B cell (primary cell): ENCODE results near the gene C3orf85. TPM values are rescaled to one million over a fixed set of nuclear protein-coding genes. Genes with fewer than 3 reads are reported as not detected.

Experiments used
- ATAC-seq: fragments of 200-7000 bp; cut with Tn5 transposase; one replicate; pipeline ENCODE4 v1.10.0; 2021; ENCODE audit warnings: low read depth, mild to moderate bottlenecking, moderate number of reproducible peaks, moderate library complexity
- CTCF ChIA-PET: fragments of 350-600 bp; sonication (Branson Sonifier 250); formaldehyde crosslinking; loops from one replicate; lab custom pipeline; 2021; ENCODE audit warnings: antibody characterized with exemption, inconsistent platforms; lab: Charles Lee
- POLR2A ChIA-PET: fragments of 350-600 bp; sonication (Branson Sonifier 250); formaldehyde crosslinking; loops from one replicate; lab custom pipeline; 2021; ENCODE audit warnings: antibody characterized with exemption; lab: Charles Lee
- DNase-seq: peaks from one replicate; pipeline ENCODE4 v3.0.0; 2013
- H2AFZ ChIP-seq: 2 replicates; pipeline ENCODE4 v1.6.1; 2012; ENCODE audit warnings: mild to moderate bottlenecking, low read depth, low read length; ENCODE audit not compliant: insufficient read depth, poor library complexity, severe bottlenecking
- H3K27ac ChIP-seq, 2 donors: 1 replicate in 1 of 2; 2 replicates in 1 of 2; pipeline ENCODE4 v1.5.1; 2012 to 2013; ENCODE audit warnings: low read length in 2 of 2, mild to moderate bottlenecking in 2 of 2, moderate library complexity in 1 of 2
- H3K27me3 ChIP-seq, 4 experiments: fragments of 200-600 bp in 1 of 4; sonication (generic) in 1 of 4; replicated peaks in 1 of 4; 1 replicate in 2 of 4; 2 replicates in 2 of 4; pipeline versions ENCODE4 v1.6.1 to v1.7.0; 2013 to 2016; ENCODE audit warnings: low read length in 3 of 4, mild to moderate bottlenecking in 2 of 4, mixed read lengths in 1 of 4, moderate library complexity in 1 of 4; ENCODE audit not compliant: insufficient read depth in 4 of 4, control insufficient read depth in 3 of 4; ENCODE audit errors: control extremely low read depth in 1 of 4
- H3K36me3 ChIP-seq, 2 experiments: replicated peaks in 1 of 2; 1 replicate in 1 of 2; 2 replicates in 1 of 2; pipeline versions ENCODE4 v1.6.1 to v1.7.1; 2013; ENCODE audit warnings: low read length in 1 of 2; ENCODE audit not compliant: insufficient read depth in 2 of 2, control insufficient read depth in 1 of 2; ENCODE audit errors: control extremely low read depth in 1 of 2, extremely low read depth in 1 of 2
- H3K4me1 ChIP-seq, 2 donors: fragments of 200-600 bp in 1 of 2; sonication (generic) in 1 of 2; 1 replicate in 1 of 2; 2 replicates in 1 of 2; pipeline versions ENCODE4 v1.5.1 to v1.6.1; 2013 to 2017; ENCODE audit warnings: low read length in 2 of 2; ENCODE audit not compliant: control insufficient read depth in 2 of 2, insufficient read depth in 2 of 2
- H3K4me2 ChIP-seq: replicated peaks from 2 replicates; pipeline ENCODE3; 2012; ENCODE audit warnings: mild to moderate bottlenecking, low read depth, low read length; ENCODE audit not compliant: poor library complexity, severe bottlenecking
- H3K4me3 ChIP-seq, 5 experiments: fragments of 200-600 bp in 1 of 5; sonication (generic) in 1 of 5; 1 replicate in 3 of 5; 2 replicates in 2 of 5; pipeline versions ENCODE4 v1.5.1 to v1.7.0; 2011 to 2016; ENCODE audit warnings: low read length in 4 of 5, mild to moderate bottlenecking in 4 of 5, low read depth in 2 of 5, control low read depth in 1 of 5, moderate library complexity in 1 of 5; ENCODE audit not compliant: insufficient read depth in 1 of 5; ENCODE audit errors: control extremely low read depth in 1 of 5, extremely low read depth in 1 of 5
- H3K79me2 ChIP-seq: fragments of 200-600 bp; sonication (generic); one replicate; pipeline ENCODE4 v1.6.0; 2016; ENCODE audit warnings: low read length; ENCODE audit not compliant: control insufficient read depth, insufficient read depth
- H3K9ac ChIP-seq: fragments of 200-600 bp; sonication (generic); 2 replicates; pipeline ENCODE4 v1.6.1; 2017; ENCODE audit warnings: mild to moderate bottlenecking, low read length, moderate library complexity
- H3K9me3 ChIP-seq, 3 donors: one replicate each; pipeline versions ENCODE4 v1.6.1 to v1.7.1; 2013; ENCODE audit warnings: low read length in 2 of 3; ENCODE audit not compliant: control insufficient read depth in 2 of 3, insufficient read depth in 1 of 3; ENCODE audit errors: control extremely low read depth in 1 of 3
- H4K20me1 ChIP-seq: 2 replicates; pipeline ENCODE4 v1.6.0; 2012; ENCODE audit warnings: mild to moderate bottlenecking, low read length; ENCODE audit not compliant: insufficient read depth, control insufficient read depth, poor library complexity, severe bottlenecking
- H3K27ac Mint-ChIP-seq: one replicate; pipeline ENCODE4 v1.8.0; 2021; ENCODE audit warnings: mixed read lengths
- H3K27me3 Mint-ChIP-seq: one replicate; pipeline ENCODE4 v1.8.0; 2021; ENCODE audit warnings: mixed read lengths
- H3K4me1 Mint-ChIP-seq: one replicate; pipeline ENCODE4 v1.8.0; 2021; ENCODE audit warnings: mixed read lengths
- H3K4me3 Mint-ChIP-seq: one replicate; pipeline ENCODE4 v1.8.0; 2021; ENCODE audit warnings: mixed read lengths
- H3K9me3 Mint-ChIP-seq: one replicate; pipeline ENCODE4 v1.8.0; 2022; ENCODE audit warnings: mixed read lengths; ENCODE audit not compliant: insufficient read depth
- CTCF ChIP-seq: fragments of 200-600 bp; IDR thresholded peaks from one replicate; pipeline ENCODE4 v1.8.0; 2022; ENCODE audit warnings: antibody characterized with exemption, mild to moderate bottlenecking
- EZH2 ChIP-seq: IDR thresholded peaks from 2 replicates; pipeline ENCODE4 v1.6.1; 2012; ENCODE audit warnings: borderline replicate concordance, low read depth, mild to moderate bottlenecking, moderate library complexity, low read length; ENCODE audit not compliant: insufficient read depth, poor library complexity, severe bottlenecking
- WGBS: methylation state at CpG from one replicate; pipeline ENCODE4 v1.1.5; 2013; ENCODE audit warnings: missing lambda C conversion rate; ENCODE audit not compliant: insufficient coverage; 5-methylcytosine and 5-hydroxymethylcytosine counted together
- intact Hi-C: fragments of 100-400 bp; cut with micrococcal nuclease; formaldehyde crosslinking; loops from one replicate; pipeline ENCODE4 v1.10.0; 2022
- polyA plus RNA-seq: library from polyadenylated mRNA; depleted of rRNA; stranded (reverse); fragments of >200 nt; gene quantifications from 2 replicates; pipeline ENCODE4 v1.2.3, GENCODE V29; 2012
- total RNA-seq, 2 donors: library from RNA; stranded (reverse); fragments of 120-200 nt in 1 of 2; gene quantifications; 1 replicate in 1 of 2; 2 replicates in 1 of 2; pipeline versions ENCODE4 v1.2.3 to v1.2.4, GENCODE V29; 2013 to 2022

Gene C3orf85
- total and polyA plus RNA-seq, 2 donors (not counting 1 experiment from before 2014, with no cell fraction given): not detected

- Histone ChIP-seq H3K79me2 (no peaks in the 10 kb centered on the region), H4K20me1 (no peaks in the 10 kb centered on the region), H2AFZ (no peak overlapping the region), H3K9ac (no peak overlapping the region), H3K27me3 (no peaks in the 10 kb centered on the region), H3K36me3 (no peaks in the 10 kb centered on the region), H3K9me3 (no peaks in the 10 kb centered on the region), H3K4me2 (no peak overlapping the region), H3K4me1 (no peaks in the 10 kb centered on the region), H3K27ac (no peak overlapping the region), H3K4me3 (no peak overlapping the region)
- DNase-seq: no peak
- no peaks in the 10 kb centered on the region for H3K9me3 Mint-ChIP-seq
- intact Hi-C loops: no loop called here
- TF ChIP-seq CTCF (no peak), EZH2 (no peak)
- 97% methylated on average over 2 of the region's 4 CpGs for WGBS
- ChIA-PET POLR2A (no interaction called here), CTCF (interaction anchor here (1.2 kb wide), 1 partner anchor 27 kb away, joined by 5 read pairs; no protein-coding TSS in a partner anchor)
- H3K27me3 Mint-ChIP-seq: peaks cover 9% of the 10 kb centered on the region
- no peak for ATAC-seq
- no peak overlapping the region for H3K4me3 Mint-ChIP-seq
- H3K27ac Mint-ChIP-seq: no peak overlapping the region
- H3K4me1 Mint-ChIP-seq: no peaks in the 10 kb centered on the region
These were observed 26.9 kb upstream of the C3orf85 start for GRCh38 chr3:109109574-109109973.

GRCh38 chr3:109112946-109113760, 23.4 kb upstream of the C3orf85 start:
- Histone ChIP-seq H3K4me2 (no peak overlapping the region), H3K9ac (no peak overlapping the region), H3K27me3 (no peaks in the 10 kb centered on the region), H3K4me3 (no peak overlapping the region), H4K20me1 (no peaks in the 10 kb centered on the region), H3K4me1 (no peaks in the 10 kb centered on the region), H3K27ac (no peak overlapping the region), H3K9me3 (peaks cover 0 to 3% (median 0%) of the 10 kb centered on the region in 3 donors), H2AFZ (no peak overlapping the region), H3K36me3 (no peaks in the 10 kb centered on the region), H3K79me2 (no peaks in the 10 kb centered on the region)
- Mint-ChIP-seq H3K4me1 (no peaks in the 10 kb centered on the region), H3K4me3 (no peak overlapping the region), H3K27me3 (peaks cover 4% of the 10 kb centered on the region), H3K27ac (no peak overlapping the region), H3K9me3 (no peaks in the 10 kb centered on the region)
- ChIA-PET POLR2A (no interaction called here), CTCF (no interaction called here)
- TF ChIP-seq CTCF (no peak), EZH2 (no peak)
- intact Hi-C loops: no loop called here
- WGBS: 85% methylated on average over 1 of the region's 4 CpGs
- no peak for DNase-seq
- ATAC-seq: no peak
